AG10803 (cell line): Measurements from ENCODE around the gene NECAB3.
A peak's percentile ranks its signal among the peaks of the same experiment; 100 is the strongest.
"Not testable (repeated sequence)": the region's sequence is repeated elsewhere in the genome, so short reads cannot be mapped to it uniquely, and the experiment has no call there.

Source experiments
- DNase-seq: peaks from one replicate; pipeline ENCODE4 v3.0.0; 2010; ENCODE audit warnings: low read depth
- H3K4me3 ChIP-seq: 2 replicates; pipeline ENCODE4 v1.5.1; 2011; ENCODE audit warnings: mild to moderate bottlenecking, low read length, control low read depth
- TF ChIP-seq, protein P1 (sequence below): conservative IDR thresholded peaks from 2 replicates; pipeline ENCODE4 v1.5.1; 2011; ENCODE audit warnings: mild to moderate bottlenecking, low read length, control low read depth, inconsistent platforms

The NECAB3 gene

DNA sequence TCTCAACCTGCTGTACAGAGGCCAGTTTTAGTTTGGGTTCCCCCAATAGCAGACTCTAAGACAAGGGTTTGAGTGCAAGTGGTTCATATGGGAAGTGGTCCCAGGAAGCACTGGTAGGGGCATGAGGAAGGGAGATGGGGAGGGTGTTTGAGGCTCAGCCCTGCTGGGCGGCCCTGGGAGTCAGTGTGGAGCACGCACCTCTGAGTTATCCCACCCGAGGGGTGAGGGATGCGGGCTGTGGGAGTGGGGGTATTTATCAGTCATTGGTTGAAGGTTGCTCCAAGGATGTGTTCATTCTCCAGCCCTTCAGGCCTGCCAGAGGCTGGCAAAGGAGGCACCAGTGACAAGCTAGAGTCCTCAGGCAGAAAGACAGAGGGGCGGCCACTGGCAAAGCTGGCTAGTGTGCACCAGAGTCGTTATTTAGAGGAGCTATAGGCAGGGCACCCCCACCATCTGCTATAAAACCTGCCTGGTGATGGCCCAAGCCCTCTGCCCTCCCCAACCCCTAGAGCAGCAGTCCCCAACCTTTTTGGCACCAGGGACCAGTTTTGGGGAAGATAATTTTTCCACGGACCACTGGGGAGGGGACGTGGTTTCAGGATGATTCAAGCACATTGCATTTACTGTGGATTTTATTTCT is 29.4 kb upstream of the NECAB3 start:
- TF ChIP-seq, protein P1, sequence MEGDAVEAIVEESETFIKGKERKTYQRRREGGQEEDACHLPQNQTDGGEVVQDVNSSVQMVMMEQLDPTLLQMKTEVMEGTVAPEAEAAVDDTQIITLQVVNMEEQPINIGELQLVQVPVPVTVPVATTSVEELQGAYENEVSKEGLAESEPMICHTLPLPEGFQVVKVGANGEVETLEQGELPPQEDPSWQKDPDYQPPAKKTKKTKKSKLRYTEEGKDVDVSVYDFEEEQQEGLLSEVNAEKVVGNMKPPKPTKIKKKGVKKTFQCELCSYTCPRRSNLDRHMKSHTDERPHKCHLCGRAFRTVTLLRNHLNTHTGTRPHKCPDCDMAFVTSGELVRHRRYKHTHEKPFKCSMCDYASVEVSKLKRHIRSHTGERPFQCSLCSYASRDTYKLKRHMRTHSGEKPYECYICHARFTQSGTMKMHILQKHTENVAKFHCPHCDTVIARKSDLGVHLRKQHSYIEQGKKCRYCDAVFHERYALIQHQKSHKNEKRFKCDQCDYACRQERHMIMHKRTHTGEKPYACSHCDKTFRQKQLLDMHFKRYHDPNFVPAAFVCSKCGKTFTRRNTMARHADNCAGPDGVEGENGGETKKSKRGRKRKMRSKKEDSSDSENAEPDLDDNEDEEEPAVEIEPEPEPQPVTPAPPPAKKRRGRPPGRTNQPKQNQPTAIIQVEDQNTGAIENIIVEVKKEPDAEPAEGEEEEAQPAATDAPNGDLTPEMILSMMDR: no peak
- H3K4me3 ChIP-seq: no peak overlapping the region
- no peak for DNase-seq

DNA sequence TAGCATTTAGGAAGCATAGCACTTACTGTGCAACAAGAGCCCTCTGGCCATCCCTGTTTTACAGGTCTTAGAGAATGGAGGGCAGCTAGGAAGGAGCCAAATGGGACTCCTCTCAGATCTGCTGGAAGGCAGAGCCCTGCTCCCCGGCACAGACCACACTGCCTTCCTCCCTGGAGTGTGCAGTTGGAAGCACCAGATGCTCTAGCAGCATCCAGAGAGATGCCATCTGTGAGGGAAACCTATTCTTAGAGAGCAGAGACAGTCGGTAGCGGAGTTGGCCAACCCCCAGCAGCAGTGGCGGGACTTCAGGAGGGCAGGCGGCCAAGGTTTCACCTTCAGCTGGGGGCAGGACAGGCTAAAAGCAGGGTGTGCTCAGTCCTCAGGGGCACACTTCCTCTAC is 28.6 kb upstream of the NECAB3 start:
- DNase-seq: no peak
- H3K4me3 ChIP-seq: no peak overlapping the region
- TF ChIP-seq, protein P1: no peak

DNA sequence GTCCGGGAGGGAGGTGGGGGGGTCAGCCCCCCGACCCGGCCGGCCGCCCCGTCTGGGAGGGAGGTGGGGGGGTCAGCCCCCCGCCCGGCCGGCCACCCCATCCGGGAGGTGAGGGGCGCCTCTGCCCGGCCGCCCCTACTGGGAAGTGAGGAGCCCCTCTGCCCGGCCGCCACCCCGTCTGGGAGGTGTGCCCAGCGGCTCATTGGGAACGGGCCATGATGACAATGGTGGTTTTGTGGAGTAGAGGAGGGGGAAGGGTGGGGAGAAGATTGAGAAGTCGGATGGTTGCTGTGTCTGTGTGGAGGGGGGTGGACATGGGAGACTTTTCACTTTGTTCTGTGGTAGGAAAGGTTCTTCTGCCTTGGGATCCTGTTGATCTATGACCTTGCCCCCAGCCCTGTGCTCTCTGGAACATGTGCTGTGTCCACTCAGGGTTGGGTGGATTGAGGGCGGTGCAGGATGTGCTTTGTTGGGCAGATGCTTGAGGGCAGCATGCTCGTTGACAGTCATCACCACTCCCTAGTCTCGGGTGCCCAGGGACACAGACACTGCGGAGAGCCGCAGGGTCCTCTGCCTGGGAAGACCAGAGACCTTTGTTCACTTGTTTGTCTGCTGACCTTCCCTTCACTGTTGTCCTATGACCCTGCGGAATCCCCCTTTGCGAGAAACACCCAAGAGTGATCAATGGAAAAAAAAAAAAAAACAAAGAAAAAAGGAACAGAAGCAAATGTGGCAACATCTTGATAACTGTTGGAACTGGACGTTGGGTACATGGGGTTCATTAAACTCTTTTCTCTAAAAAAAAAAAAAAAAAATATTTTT is 27.6 kb upstream of the NECAB3 start:
- H3K4me3 ChIP-seq: no peak overlapping the region
- DNase-seq: no peak
- TF ChIP-seq, protein P1: no peak

DNA sequence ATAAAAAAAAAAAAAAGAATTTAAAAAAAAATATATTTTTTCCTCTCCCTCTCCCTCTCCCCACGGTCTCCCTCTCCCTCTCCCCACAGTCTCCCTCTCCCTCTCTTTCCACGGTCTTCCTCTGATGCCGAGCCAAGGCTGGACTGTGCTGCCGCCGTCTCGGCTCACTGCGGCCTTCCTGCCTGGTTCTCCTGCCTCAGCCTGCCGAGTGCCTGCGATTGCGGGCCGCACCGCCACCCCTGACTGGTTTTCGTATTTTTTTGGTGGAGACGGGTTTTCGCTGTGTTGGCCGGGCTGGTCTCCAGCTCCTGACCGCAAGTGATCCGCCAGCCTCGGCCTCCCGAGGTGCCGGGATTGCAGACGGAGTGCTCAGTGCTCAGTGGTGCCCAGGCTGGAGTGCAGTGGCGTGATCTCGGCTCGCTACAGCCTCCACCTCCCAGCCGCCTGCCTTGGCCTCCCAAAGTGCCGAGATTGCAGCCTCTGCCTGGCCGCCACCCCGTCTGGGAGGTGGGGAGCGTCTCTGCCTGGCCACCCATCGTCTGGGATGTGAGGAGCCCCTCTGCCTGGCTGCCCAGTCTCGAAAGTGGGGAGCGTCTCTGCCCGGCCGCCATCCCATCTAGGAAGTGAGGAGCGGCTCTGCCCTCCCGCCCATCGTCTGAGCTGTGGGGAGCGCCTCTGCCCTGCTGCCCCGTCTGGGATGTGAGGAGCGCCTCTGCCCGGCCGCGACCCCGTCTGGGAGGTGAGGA is 26.6 kb upstream of the NECAB3 start:
- H3K4me3 ChIP-seq, DNase-seq: not testable (repeated sequence)

DNA sequence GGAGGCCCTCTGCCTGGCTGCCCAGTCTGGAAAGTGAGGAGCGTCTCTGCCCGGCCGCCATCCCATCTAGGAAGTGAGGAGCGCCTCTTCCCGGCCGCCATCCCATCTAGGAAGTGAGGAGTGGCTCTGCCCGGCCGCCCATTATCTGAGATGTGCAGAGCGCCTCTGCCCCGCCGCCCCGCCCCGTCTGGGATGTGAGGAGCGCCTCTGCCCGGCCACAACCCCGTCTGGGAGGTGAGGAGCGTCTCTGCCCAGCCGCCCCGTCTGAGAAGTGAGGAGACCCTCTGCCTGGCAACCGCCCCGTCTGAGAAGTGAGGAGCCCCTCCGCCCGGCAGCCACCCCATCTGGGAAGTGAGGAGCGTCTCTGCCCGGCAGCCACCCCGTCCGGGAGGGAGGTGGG is 24.7 kb upstream of the NECAB3 start:
- not testable (repeated sequence) for H3K4me3 ChIP-seq, DNase-seq

DNA sequence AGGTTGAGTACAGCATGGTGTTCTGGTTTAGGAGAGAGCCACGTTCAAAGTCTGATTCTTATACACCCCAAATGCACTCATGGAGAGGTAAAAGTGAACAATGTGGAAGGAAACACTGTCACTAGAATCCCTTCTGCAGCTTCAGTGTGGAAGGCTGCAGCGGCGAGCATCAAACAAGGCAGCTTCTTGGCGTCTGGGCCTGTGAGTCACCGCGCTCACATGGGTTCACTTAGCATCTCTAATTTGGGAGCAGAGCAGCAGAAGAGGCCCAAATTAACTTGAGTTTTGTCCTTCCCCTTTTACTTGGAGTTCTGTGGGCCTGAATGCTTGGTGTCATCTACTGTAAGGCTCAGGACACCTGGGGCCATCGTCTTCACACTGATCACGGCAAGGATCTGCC is 22.9 kb upstream of the NECAB3 start:
- peak; percentile 83 for DNase-seq
- TF ChIP-seq, protein P1: no peak
- no peak overlapping the region for H3K4me3 ChIP-seq

DNA sequence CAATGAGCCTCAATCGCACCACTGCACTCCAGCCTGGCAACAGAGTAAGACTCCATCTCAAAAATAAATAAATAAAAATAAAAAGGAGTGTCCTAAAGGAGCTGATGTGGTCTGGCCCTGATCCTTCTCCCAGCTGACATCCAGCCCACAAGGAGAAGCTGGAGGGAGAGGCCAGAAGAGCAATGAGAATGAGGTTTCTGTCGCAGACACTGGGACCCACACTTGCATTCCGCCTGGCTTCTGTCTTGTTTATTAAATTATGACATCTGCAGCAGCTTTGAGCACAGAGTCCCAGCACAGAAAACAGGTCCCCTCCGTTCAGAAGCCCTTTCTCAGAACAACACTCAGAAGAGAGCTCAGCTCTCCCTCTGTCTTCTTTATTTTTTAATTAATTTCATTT is 22.2 kb upstream of the NECAB3 start:
- no peak for DNase-seq
- no peak overlapping the region for H3K4me3 ChIP-seq
- TF ChIP-seq, protein P1: no peak

DNA sequence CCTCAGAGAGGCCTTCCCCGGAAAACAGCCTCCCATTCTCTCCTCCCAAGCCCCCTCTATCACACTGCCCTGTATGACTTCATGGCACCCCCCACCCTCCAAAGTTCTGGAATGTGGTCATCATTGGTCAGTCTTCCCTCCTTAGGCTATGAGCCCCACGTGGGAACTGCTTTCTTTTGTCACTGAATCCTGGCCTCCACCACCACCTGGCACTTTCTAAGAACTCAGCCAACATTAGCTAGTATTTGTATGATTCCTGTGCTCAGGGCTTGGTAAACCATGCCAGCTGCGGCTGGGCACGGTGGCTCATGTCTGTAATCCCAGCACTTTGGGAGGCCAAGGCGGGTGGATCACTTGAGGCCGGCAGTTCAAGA is 20.4 kb upstream of the NECAB3 start:
- H3K4me3 ChIP-seq: no peak overlapping the region
- TF ChIP-seq, protein P1: no peak
- no peak for DNase-seq
